Measurements from ENCODE around the gene WDR27.
A peak's percentile ranks its signal among the peaks of the same experiment; 100 is the strongest.

DNA sequence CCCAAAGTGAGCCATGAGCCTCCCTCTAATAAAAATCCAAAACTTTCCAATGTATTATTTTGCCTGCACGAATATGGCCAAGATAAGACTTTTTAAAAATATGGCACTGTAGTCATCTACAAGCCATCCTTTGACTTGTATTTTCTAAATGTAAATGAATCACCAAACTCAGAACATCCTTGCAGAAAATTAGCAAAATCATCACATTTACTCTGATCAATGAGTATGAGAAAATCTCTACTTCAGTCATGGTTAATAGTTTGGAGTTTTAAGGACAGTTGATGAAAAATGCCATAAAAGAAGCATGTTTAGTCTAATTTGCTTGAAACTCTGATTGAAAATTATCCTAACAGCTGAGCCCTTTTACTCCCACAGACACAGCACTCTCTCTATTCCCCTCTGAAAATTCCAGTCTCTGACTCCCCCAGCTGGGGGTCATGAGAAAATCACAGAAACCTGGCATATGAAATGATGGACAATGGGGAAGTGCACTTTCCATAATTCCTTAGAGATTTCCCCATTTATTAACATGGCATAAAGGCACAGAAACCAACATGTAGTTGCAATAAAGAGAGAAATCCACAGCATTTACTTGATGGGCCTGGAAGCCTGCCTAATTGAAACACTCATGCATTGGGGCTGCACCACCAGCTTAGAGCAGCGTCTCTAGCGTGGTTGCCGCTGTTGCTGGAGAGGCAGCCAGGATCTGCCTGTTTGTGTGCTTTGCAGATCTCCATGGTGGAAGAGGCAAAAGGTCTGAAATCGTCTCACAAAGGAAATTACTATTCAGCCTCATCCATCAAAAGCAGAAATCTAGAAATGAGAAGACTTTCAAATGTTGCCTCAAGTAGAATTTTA is 214.0 kb downstream of the WDR27 start:
- TF ChIP-seq, protein P1, sequence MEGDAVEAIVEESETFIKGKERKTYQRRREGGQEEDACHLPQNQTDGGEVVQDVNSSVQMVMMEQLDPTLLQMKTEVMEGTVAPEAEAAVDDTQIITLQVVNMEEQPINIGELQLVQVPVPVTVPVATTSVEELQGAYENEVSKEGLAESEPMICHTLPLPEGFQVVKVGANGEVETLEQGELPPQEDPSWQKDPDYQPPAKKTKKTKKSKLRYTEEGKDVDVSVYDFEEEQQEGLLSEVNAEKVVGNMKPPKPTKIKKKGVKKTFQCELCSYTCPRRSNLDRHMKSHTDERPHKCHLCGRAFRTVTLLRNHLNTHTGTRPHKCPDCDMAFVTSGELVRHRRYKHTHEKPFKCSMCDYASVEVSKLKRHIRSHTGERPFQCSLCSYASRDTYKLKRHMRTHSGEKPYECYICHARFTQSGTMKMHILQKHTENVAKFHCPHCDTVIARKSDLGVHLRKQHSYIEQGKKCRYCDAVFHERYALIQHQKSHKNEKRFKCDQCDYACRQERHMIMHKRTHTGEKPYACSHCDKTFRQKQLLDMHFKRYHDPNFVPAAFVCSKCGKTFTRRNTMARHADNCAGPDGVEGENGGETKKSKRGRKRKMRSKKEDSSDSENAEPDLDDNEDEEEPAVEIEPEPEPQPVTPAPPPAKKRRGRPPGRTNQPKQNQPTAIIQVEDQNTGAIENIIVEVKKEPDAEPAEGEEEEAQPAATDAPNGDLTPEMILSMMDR (IDR thresholded peaks at IDR 0.05), result peak in 1 of 6 experiments; percentile 13
- no peak for TF ChIP-seq POLR2A (IDR thresholded peaks at IDR 0.05)

All from esophagus squamous epithelium (tissue), 4 donors.